ENCODE data around the gene TOR1AIP1. TPM values are rescaled to one million over a fixed set of nuclear protein-coding genes. Genes with fewer than 3 reads are reported as not detected.

The TOR1AIP1 gene
- total RNA-seq, 6 donors from 2014 or later = 19.9 to 65.0 (median 59.7) TPM

- no peak overlapping the region for H3K4me3 ChIP-seq
- no peak overlapping the region for H3K27ac ChIP-seq
- no peak for ATAC-seq (ENCODE audit: low FRiP score in 2 of 2)
- no peaks in the 10 kb centered on the region for H3K4me1 ChIP-seq
- TF ChIP-seq CTCF (IDR thresholded peaks at IDR 0.05) (no peak), POLR2A (IDR thresholded peaks at IDR 0.05) (no peak), EP300 (IDR thresholded peaks at IDR 0.05) (no peak), POLR2AphosphoS5 (IDR thresholded peaks at IDR 0.05) (no peak)
- DNase-seq = no peak
- H3K36me3 ChIP-seq = no peaks in the 10 kb centered on the region
- no peaks in the 10 kb centered on the region for H3K9me3 ChIP-seq
- H3K27me3 ChIP-seq = no peaks in the 10 kb centered on the region
Observed at GRCh38 chr1:179937668-179938254, 55.7 kb downstream of the TOR1AIP1 start.

GRCh38 chr1:179938752-179939151 lies 56.7 kb downstream of the TOR1AIP1 start:
- TF ChIP-seq POLR2A (IDR thresholded peaks at IDR 0.05) (no peak), CTCF (IDR thresholded peaks at IDR 0.05) (no peak), POLR2AphosphoS5 (IDR thresholded peaks at IDR 0.05) (no peak), EP300 (IDR thresholded peaks at IDR 0.05) (no peak)
- DNase-seq (no peak), ATAC-seq (ENCODE audit: low FRiP score in 2 of 2) (no peak)
- Histone ChIP-seq H3K4me3 (no peak overlapping the region), H3K4me1 (no peaks in the 10 kb centered on the region), H3K9me3 (no peaks in the 10 kb centered on the region), H3K27ac (no peak overlapping the region), H3K36me3 (no peaks in the 10 kb centered on the region), H3K27me3 (no peaks in the 10 kb centered on the region)
- 29 to 33% methylated on average over 2 of the region's 2 CpGs for WGBS, 2 donors

- Histone ChIP-seq H3K4me3 (no peak overlapping the region), H3K27ac (no peak overlapping the region), H3K27me3 (no peaks in the 10 kb centered on the region), H3K9me3 (no peaks in the 10 kb centered on the region), H3K4me1 (no peaks in the 10 kb centered on the region), H3K36me3 (no peaks in the 10 kb centered on the region)
- TF ChIP-seq EP300 (IDR thresholded peaks at IDR 0.05) (no peak), POLR2A (IDR thresholded peaks at IDR 0.05) (no peak), POLR2AphosphoS5 (IDR thresholded peaks at IDR 0.05) (no peak), CTCF (IDR thresholded peaks at IDR 0.05) (no peak)
- ATAC-seq (ENCODE audit: low FRiP score in 2 of 2) (no peak), DNase-seq (no peak)
- 89 to 100% methylated on average over 1 of the region's 1 CpG for WGBS, 2 donors
Observed at GRCh38 chr1:179939941-179940340, 57.9 kb downstream of the TOR1AIP1 start.

- Histone ChIP-seq H3K27ac (no peak overlapping the region), H3K27me3 (no peaks in the 10 kb centered on the region), H3K4me1 (no peaks in the 10 kb centered on the region), H3K9me3 (no peaks in the 10 kb centered on the region), H3K4me3 (no peak overlapping the region), H3K36me3 (no peaks in the 10 kb centered on the region)
- TF ChIP-seq POLR2AphosphoS5 (IDR thresholded peaks at IDR 0.05) (no peak), POLR2A (IDR thresholded peaks at IDR 0.05) (no peak), CTCF (IDR thresholded peaks at IDR 0.05) (no peak), EP300 (IDR thresholded peaks at IDR 0.05) (no peak)
- WGBS, 2 donors = 56 to 84% methylated on average over 1 to 2 of the region's 2 CpGs
- no peak for ATAC-seq (ENCODE audit: low FRiP score in 2 of 2)
- DNase-seq = no peak
Observed at GRCh38 chr1:179941454-179941853, 59.4 kb downstream of the TOR1AIP1 start.

GRCh38 chr1:179950651-179951050 lies 68.6 kb downstream of the TOR1AIP1 start:
- H3K27ac ChIP-seq = no peak overlapping the region
- H3K4me1 ChIP-seq = peaks cover 6 to 13% (median 9%) of the 10 kb centered on the region in 4 donors
- no peak overlapping the region for H3K4me3 ChIP-seq
- 69 to 92% methylated on average over 7 of the region's 7 CpGs for WGBS, 2 donors
- no peaks in the 10 kb centered on the region for H3K36me3 ChIP-seq
- no peaks in the 10 kb centered on the region for H3K9me3 ChIP-seq
- H3K27me3 ChIP-seq = no peaks in the 10 kb centered on the region
- DNase-seq (no peak), ATAC-seq (ENCODE audit: low FRiP score in 2 of 2) (no peak)
- no peak for TF ChIP-seq POLR2A (IDR thresholded peaks at IDR 0.05)
- no peak for TF ChIP-seq EP300 (IDR thresholded peaks at IDR 0.05)
- no peak for TF ChIP-seq CTCF (IDR thresholded peaks at IDR 0.05)
